T-helper 1 cell (primary cell): ENCODE measurements around the gene MAN1B1.

Experiments used
- DNase-seq, 5 donors: peaks; one replicate each; pipeline ENCODE4 v3.0.0-alpha.2; 2012 to 2020
- total RNA-seq, 4 donors: gene quantifications; one replicate each; lab custom pipeline; 2026; lab: John Stamatoyannopoulos, UW

MAN1B1 gene
- 73.5 to 95.1 (median 86.1) reads per million in 4 donors for total RNA-seq

GRCh38 chr9:137086531-137087408 lies at the start of gene MAN1B1:
TSS of gene MAN1B1 (plus strand) at chr9:137086985. CDS start at chr9:137087000, 15 bp downstream.
- DNase-seq, result peak; percentile 99 to 100 (median 100)

GRCh38 chr9:137037035-137037434 lies 49.8 kb upstream of the MAN1B1 start:
- DNase-seq, result no peak

- no peak for DNase-seq
Observed at GRCh38 chr9:137037483-137037882, 49.3 kb upstream of the MAN1B1 start.

GRCh38 chr9:137038916-137039315 lies 47.9 kb upstream of the MAN1B1 start:
- DNase-seq, result no peak

- DNase-seq, result no peak
Observed at GRCh38 chr9:137039611-137040366, 47.0 kb upstream of the MAN1B1 start.

GRCh38 chr9:137040568-137040967 lies 46.2 kb upstream of the MAN1B1 start:
- no peak for DNase-seq

GRCh38 chr9:137041124-137041523 lies 45.7 kb upstream of the MAN1B1 start:
- no peak for DNase-seq

GRCh38 chr9:137042751-137043727 lies 43.7 kb upstream of the MAN1B1 start:
- no peak for DNase-seq

- no peak for DNase-seq
Observed at GRCh38 chr9:137044037-137044436, 42.7 kb upstream of the MAN1B1 start.

GRCh38 chr9:137044502-137045177 lies 42.1 kb upstream of the MAN1B1 start:
- DNase-seq, result no peak

GRCh38 chr9:137045294-137046087 lies 41.3 kb upstream of the MAN1B1 start:
- DNase-seq, result no peak

GRCh38 chr9:137046088-137046787 lies 40.5 kb upstream of the MAN1B1 start, which contains the start of gene NPDC1:
TSS of gene NPDC1 (minus strand) at chr9:137046177. CDS start at chr9:137045989, 188 bp downstream.
- peak; percentile 57 to 78 (median 70) for DNase-seq

GRCh38 chr9:137048655-137049543 lies 37.9 kb upstream of the MAN1B1 start:
- DNase-seq, result no peak

GRCh38 chr9:137049544-137050449 lies 37.0 kb upstream of the MAN1B1 start:
- DNase-seq, result peak in 3 of 5 donors; percentile 46 to 64 (median 52)

- DNase-seq, result no peak
Observed at GRCh38 chr9:137050570-137050969, 36.2 kb upstream of the MAN1B1 start.

GRCh38 chr9:137051145-137051724 lies 35.5 kb upstream of the MAN1B1 start:
- DNase-seq, result no peak

- no peak for DNase-seq
Observed at GRCh38 chr9:137052293-137052692, 34.5 kb upstream of the MAN1B1 start.
